ENCODE data around the gene GMDS.

GRCh38 chr6:1580109-1580508 lies 665.3 kb downstream of the GMDS start:
- TF ChIP-seq EZH2 (IDR thresholded peaks at IDR 0.05; ENCODE audit: low read length) (no peak), CTCF (optimal IDR thresholded peaks at IDR 0.05 in 1 of 3, IDR thresholded peaks at IDR 0.05 in 1 of 3, conservative IDR thresholded peaks at IDR 0.05 in 1 of 3; ENCODE audit: extremely low read depth in 1 of 3, insufficient read depth in 2 of 3, low read length in 3 of 3) (no peak)

All from keratinocyte (primary cell).